Skin epidermis (tissue), 12 donors: ENCODE results near the gene SEC14L1.
A peak's percentile ranks its signal among the peaks of the same experiment; 100 is the strongest.
"Not testable (repeated sequence)": the region's sequence is repeated elsewhere in the genome, so short reads cannot be mapped to it uniquely, and the experiment has no call there.

Experiments used
- H3K27ac ChIP-seq, 21 experiments: fragments of 200-600 bp; sonication (generic) in 11 of 21; one replicate each; pipeline ENCODE4 v1.5.0; 2020; ENCODE audit warnings: mild to moderate bottlenecking in 3 of 21, inconsistent platforms in 2 of 21, moderate library complexity in 2 of 21
- H3K4me3 ChIP-seq, 7 experiments: fragments of 200-600 bp; sonication (generic) in 2 of 7; one replicate each; pipeline ENCODE4 v1.5.0; 2020; ENCODE audit warnings: inconsistent platforms in 2 of 7, mild to moderate bottlenecking in 2 of 7, moderate library complexity in 1 of 7

SEC14L1 gene

GRCh38 chr17:77247048-77247541 is 106.3 kb downstream of the SEC14L1 start:
- Histone ChIP-seq H3K27ac (peak overlapping the region in 19 of 21 experiments; percentile 12 to 77 (median 45)), H3K4me3 (peak overlapping the region; percentile 33 to 50 (median 41))

GRCh38 chr17:77247609-77248008 is 106.8 kb downstream of the SEC14L1 start:
- H3K27ac ChIP-seq, result peak overlapping the region in 3 of 21 experiments; percentile 39 to 77 (median 51)
- peak overlapping the region in 3 of 7 experiments; percentile 36 to 50 (median 50) for H3K4me3 ChIP-seq

GRCh38 chr17:77248216-77249114 is 107.7 kb downstream of the SEC14L1 start:
- Histone ChIP-seq H3K4me3 (no peak overlapping the region), H3K27ac (no peak overlapping the region)

- no peak overlapping the region for H3K4me3 ChIP-seq
- no peak overlapping the region for H3K27ac ChIP-seq
Observed at GRCh38 chr17:77251622-77252183, 110.9 kb downstream of the SEC14L1 start.

GRCh38 chr17:77252306-77252705 is 111.5 kb downstream of the SEC14L1 start:
- not testable (repeated sequence) for H3K4me3 ChIP-seq, H3K27ac ChIP-seq

- Histone ChIP-seq H3K4me3 (no peak overlapping the region), H3K27ac (no peak overlapping the region)
Observed at GRCh38 chr17:77253611-77254051, 112.9 kb downstream of the SEC14L1 start.

- Histone ChIP-seq H3K27ac (peak overlapping the region in 4 of 21 experiments; percentile 22 to 44 (median 28)), H3K4me3 (no peak overlapping the region)
Observed at GRCh38 chr17:77254951-77255825, 114.4 kb downstream of the SEC14L1 start.

- H3K4me3 ChIP-seq, H3K27ac ChIP-seq: not testable (repeated sequence)
Observed at GRCh38 chr17:77255970-77256369, 115.2 kb downstream of the SEC14L1 start.

DNA sequence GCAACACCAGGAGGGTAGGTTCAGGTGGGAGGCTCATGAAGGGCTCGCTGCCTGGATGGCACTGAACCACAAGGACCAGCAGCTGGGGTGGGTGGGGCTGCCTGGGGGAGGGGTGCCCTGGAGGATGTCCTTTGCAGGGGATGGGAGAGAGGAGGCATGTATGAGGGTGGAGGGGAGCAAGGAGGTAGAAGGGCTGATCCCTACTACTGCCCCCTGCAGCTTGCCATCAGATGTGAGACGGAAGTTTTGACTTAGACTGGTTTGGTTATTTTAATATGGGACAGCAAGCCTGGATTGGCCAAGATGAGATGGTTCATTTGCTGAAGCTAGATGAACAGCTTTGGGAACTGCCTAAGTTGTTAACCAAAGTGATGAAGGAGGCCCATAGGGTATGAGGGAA is 115.9 kb downstream of the SEC14L1 start:
- Histone ChIP-seq H3K27ac (no peak overlapping the region), H3K4me3 (no peak overlapping the region)

DNA sequence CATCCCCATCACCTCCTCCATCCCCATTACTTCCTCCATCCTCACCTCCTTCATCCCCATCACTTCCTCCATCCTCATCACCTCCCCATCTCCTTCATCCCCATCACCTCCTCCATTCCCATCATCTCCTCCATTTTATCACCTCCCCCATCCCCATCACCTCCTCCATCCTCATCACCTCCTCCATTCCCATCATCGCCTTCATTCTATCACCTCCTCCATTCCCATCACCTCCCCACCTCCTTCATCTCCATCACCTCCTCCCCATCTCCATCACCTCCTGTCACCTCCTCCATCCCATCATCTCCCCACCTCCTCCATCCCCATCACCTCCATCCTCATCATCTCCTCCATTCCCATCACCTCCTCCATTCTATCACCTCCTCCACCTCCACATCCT is 116.4 kb downstream of the SEC14L1 start:
- no peak overlapping the region for H3K4me3 ChIP-seq

GRCh38 chr17:77257596-77258458 is 117.1 kb downstream of the SEC14L1 start:
- Histone ChIP-seq H3K4me3 (no peak overlapping the region), H3K27ac (no peak overlapping the region)

More for the DNA sequence above, 116.4 kb downstream of the SEC14L1 start:
- H3K27ac ChIP-seq, result no peak overlapping the region

DNA sequence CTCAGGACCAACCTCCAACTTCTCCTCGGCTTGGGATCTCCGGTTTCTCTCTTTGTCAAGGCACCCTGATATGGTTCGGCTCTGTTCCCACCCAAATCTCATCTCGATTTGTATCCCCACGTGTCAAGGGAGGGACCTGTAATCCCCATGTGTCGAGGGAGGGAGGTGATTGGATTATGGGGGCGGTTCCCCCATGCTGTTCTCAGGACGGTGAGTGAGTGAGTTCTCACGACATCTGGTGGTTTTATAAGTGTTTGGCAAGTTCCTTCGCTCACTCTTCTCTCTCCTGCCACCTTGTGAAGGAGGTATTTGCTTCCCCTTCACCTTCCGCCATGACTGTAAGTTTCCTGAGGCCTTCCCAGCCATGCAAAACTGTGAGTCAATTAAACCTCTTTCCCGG is 117.9 kb downstream of the SEC14L1 start:
- H3K27ac ChIP-seq, result no peak overlapping the region
- H3K4me3 ChIP-seq, result no peak overlapping the region

DNA sequence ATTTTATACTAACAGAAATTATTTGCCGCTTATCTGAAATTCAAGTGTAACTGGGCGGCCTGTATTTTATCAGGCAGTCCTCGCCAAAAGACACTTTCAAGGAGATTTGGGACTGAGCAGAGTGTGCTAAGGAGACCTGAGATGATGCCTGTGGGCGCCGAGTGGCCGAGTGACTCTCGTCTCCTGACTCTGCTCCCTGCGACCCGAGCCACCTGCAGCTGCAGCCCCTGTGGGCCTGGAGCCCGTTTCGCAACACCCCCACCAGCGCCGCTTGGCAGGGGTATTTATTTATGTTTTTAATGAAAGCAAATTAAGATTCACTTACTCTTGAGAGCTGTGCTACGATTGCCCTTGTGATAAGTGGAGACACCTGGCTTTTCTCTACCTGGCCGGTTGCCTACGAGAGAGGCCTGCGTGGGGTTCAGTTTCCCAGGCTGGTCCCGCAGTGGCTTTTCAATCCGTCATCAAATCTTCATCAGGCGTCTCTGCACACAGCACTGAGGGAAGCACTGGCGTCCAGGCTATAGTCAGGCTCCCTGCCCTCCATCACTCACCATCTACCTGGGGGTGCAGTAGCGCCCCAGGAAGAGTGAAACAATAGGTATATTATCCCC is 124.0 kb downstream of the SEC14L1 start:
- Histone ChIP-seq H3K4me3 (no peak overlapping the region), H3K27ac (no peak overlapping the region)

DNA sequence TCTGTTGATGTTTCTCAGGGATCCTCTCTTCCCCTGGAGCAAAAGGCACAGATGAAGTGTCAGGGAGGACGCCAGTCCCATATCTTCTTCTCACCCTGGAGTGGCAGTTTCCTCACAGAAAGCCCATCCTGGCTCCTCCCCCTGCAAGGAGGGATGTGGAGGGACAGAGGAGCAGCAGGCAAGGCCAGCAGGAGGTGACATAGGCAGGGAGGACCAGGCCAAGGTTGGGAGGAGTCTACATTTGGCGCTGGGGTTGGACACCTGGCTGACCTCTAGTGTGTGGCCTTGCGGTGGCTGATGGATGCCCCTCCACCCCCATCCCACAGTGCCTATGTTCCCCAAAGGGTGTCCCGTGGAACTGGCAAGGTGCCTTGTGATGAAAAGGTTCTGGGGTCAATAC is 125.4 kb downstream of the SEC14L1 start:
- H3K27ac ChIP-seq, result no peak overlapping the region

More for the DNA sequence above, 125.4 kb downstream of the SEC14L1 start:
- no peak overlapping the region for H3K4me3 ChIP-seq
